ENCODE data around the gene BACE2.
A peak's percentile ranks its signal among the peaks of the same experiment; 100 is the strongest.
"Not testable (repeated sequence)": the region's sequence is repeated elsewhere in the genome, so short reads cannot be mapped to it uniquely, and the experiment has no call there.

BACE2 gene

GRCh38 chr21:41307219-41307618 is 139.3 kb downstream of the BACE2 start:
- H3K4me3 ChIP-seq (ENCODE audit: low read depth, low read length): no peak overlapping the region
- H3K4me1 ChIP-seq (ENCODE audit: control insufficient read depth, insufficient read depth, low read length): no peaks in the 10 kb centered on the region
- peaks cover 6% of the 10 kb centered on the region; the same call in 1 of the 2 replicates for H3K27me3 ChIP-seq (ENCODE audit: control insufficient read depth, insufficient read depth, low read length)
- H3K9me3 ChIP-seq (ENCODE audit: control insufficient read depth, insufficient read depth, low read depth, low read length): peaks cover 6% of the 10 kb centered on the region; the same call in 1 of the 2 replicates
- no peaks in the 10 kb centered on the region for H3K36me3 ChIP-seq (ENCODE audit: control insufficient read depth, insufficient read depth, low read length)
- H3K27ac ChIP-seq (ENCODE audit: low read depth, low read length): no peak overlapping the region
- H3K9ac ChIP-seq (ENCODE audit: low read length): no peak overlapping the region

- not testable (repeated sequence) for H3K36me3 ChIP-seq (ENCODE audit: control insufficient read depth, insufficient read depth, low read length); H3K4me1 ChIP-seq (ENCODE audit: control insufficient read depth, insufficient read depth, low read length); H3K9ac ChIP-seq (ENCODE audit: low read length); H3K9me3 ChIP-seq (ENCODE audit: control insufficient read depth, insufficient read depth, low read depth, low read length); H3K27ac ChIP-seq (ENCODE audit: low read depth, low read length); H3K4me3 ChIP-seq (ENCODE audit: low read depth, low read length)
- peaks cover 41% of the 10 kb centered on the region for H3K27me3 ChIP-seq (ENCODE audit: control insufficient read depth, insufficient read depth, low read length)
These were observed 145.6 kb downstream of the BACE2 start for GRCh38 chr21:41313285-41314164.

DNA sequence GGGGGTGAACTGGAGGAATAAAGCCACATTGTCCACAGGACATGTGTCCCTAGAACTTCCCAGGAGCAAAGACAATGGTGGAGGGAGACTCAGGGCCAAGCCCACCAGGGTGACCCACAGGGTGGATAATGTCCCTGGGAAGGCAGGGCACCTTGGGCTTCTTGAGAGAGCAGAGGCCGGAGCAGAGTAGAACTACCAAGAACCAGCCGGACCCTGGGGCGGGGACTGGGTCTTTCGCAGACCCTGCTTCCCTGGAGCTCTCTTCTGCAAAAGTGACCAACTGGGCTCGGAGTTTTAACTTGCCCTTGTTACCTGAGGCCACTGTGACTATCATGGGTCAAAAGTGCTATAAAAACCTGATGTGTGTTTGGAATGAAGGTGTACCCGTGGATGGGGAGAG is 147.8 kb downstream of the BACE2 start:
- Histone ChIP-seq H3K36me3 (ENCODE audit: control insufficient read depth, insufficient read depth, low read length) (no peaks in the 10 kb centered on the region), H3K4me1 (ENCODE audit: control insufficient read depth, insufficient read depth, low read length) (peaks cover 7% of the 10 kb centered on the region), H3K9ac (ENCODE audit: low read length) (no peak overlapping the region), H3K9me3 (ENCODE audit: control insufficient read depth, insufficient read depth, low read depth, low read length) (no peaks in the 10 kb centered on the region), H3K27ac (ENCODE audit: low read depth, low read length) (no peak overlapping the region), H3K27me3 (ENCODE audit: control insufficient read depth, insufficient read depth, low read length) (peaks cover 35% of the 10 kb centered on the region), H3K4me3 (ENCODE audit: low read depth, low read length) (no peak overlapping the region)

DNA sequence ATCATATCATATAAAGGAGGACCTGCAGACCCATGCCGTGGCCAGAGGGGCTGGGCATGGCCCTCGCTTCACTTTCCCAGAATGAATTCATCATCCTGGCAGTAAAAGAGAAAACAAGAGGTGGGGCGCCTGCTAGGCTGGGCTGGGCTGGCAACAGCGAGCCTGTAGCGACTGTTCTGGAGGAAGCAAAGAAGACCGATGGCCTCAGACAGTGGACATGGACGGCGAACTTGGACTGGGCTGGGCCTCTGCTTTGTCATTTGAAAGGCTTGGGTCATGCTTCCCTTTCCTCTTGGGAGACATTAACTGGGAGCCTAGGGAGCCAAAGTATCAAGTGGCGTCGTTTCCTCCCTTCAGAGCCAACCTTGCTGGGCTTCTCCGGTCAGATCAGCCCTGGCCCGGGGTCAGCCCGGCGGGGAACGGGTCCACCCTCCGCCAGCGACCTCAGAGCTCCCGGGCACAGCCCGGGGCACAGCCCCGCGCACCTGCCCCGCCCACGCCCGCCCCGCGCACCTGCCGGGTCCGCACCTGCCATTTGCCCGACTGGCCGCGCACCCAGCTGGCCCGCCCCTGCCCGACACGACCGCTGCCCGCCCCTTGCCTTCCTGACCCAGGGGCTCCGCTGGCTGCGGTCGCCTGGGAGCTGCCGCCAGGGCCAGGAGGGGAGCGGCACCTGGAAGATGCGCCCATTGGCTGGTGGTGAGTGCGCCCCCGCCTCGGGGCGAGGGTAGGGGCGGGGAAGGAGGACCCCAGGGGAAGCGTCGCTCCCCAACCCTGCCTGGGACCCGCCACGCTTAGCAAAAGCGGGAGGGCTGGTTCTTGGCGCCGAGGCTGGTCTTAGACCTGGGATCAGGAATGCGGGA is 148.5 kb downstream of the BACE2 start, which contains the start of gene FAM3B:
FAM3B (plus strand) TSS at position 602 of the 863 bp plus-strand sequence; CDS start at position 681, 79 bp downstream.
- H3K36me3 ChIP-seq (ENCODE audit: control insufficient read depth, insufficient read depth, low read length): no peaks in the 10 kb centered on the region
- no peak within 1 kb of the TSS for H3K27ac ChIP-seq (ENCODE audit: low read depth, low read length)
- no peaks in the 10 kb centered on the region for H3K9me3 ChIP-seq (ENCODE audit: control insufficient read depth, insufficient read depth, low read depth, low read length)
- H3K4me1 ChIP-seq (ENCODE audit: control insufficient read depth, insufficient read depth, low read length): peaks cover 7% of the 10 kb centered on the region
- peak within 1 kb of the TSS; percentile 71 for H3K4me3 ChIP-seq (ENCODE audit: low read depth, low read length)
- H3K27me3 ChIP-seq (ENCODE audit: control insufficient read depth, insufficient read depth, low read length): peaks cover 35% of the 10 kb centered on the region
- H3K9ac ChIP-seq (ENCODE audit: low read length): peak within 1 kb of the TSS; percentile 44

DNA sequence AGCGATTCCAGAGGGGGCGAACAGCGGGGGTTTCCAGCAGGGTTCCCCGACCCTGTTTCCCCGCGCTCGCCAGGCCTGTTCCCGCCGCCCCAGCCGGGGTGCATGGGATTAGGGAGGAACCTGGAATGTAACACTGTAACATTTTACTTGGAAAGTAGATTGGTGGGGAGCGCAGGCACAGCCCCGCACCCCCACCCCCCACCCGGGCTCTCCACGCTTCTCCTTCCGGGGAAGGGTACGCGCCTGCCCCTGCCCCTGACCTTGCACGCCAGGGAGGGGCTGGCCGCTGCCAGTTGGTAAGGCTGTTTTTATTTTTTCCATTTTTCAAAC is 149.1 kb downstream of the BACE2 start:
- peaks cover 35% of the 10 kb centered on the region for H3K27me3 ChIP-seq (ENCODE audit: control insufficient read depth, insufficient read depth, low read length)

DNA sequence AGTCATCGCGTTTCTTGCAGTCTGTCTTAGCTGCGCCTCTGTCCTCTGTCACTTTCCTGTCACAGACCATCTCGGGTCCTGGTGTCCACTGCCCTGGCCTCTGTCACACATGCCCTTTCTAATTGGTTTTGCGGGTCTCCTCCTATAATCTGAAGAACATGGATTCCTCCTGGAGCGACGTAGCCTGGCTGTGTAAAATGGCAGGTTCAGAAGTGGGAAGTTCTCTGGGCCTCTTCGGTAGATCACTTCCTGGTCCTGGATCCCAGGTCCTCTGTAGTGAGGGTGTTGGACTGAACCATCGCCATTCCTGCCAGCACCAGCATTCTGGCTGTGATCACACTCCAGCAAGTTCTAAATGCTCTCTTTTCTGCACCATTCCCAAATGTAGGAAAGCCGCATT is 149.5 kb downstream of the BACE2 start:
- Histone ChIP-seq H3K36me3 (ENCODE audit: control insufficient read depth, insufficient read depth, low read length) (no peaks in the 10 kb centered on the region), H3K9ac (ENCODE audit: low read length) (no peak overlapping the region), H3K9me3 (ENCODE audit: control insufficient read depth, insufficient read depth, low read depth, low read length) (no peaks in the 10 kb centered on the region), H3K27me3 (ENCODE audit: control insufficient read depth, insufficient read depth, low read length) (peaks cover 35% of the 10 kb centered on the region), H3K4me1 (ENCODE audit: control insufficient read depth, insufficient read depth, low read length) (peaks cover 10% of the 10 kb centered on the region), H3K4me3 (ENCODE audit: low read depth, low read length) (peak overlapping the region; percentile 71), H3K27ac (ENCODE audit: low read depth, low read length) (no peak overlapping the region)

More for the DNA sequence above, 149.1 kb downstream of the BACE2 start:
- Histone ChIP-seq H3K9me3 (ENCODE audit: control insufficient read depth, insufficient read depth, low read depth, low read length) (no peaks in the 10 kb centered on the region), H3K36me3 (ENCODE audit: control insufficient read depth, insufficient read depth, low read length) (no peaks in the 10 kb centered on the region), H3K9ac (ENCODE audit: low read length) (peak overlapping the region; percentile 44), H3K4me1 (ENCODE audit: control insufficient read depth, insufficient read depth, low read length) (peaks cover 7% of the 10 kb centered on the region), H3K27ac (ENCODE audit: low read depth, low read length) (no peak overlapping the region), H3K4me3 (ENCODE audit: low read depth, low read length) (peak overlapping the region; percentile 71)

DNA sequence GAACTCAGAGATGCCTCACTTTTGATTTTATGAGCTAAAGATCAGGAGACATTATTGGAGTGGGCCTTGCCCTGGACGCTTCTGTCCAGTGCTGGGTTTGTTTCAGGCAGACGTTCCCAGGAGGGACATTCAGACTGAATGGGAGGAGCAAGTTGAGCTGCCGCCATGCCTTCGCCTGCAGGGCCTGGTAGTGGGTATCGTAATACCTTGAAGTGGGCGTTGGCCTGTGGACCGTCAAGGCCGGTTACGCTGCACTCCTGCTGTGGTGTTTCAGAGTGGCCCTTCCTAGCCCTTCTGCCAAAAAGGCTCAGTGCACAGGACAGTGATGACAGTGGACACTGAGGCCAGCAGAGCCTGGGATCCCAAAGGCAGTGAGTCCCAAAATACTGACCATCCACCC is 150.3 kb downstream of the BACE2 start:
- no peaks in the 10 kb centered on the region for H3K36me3 ChIP-seq (ENCODE audit: control insufficient read depth, insufficient read depth, low read length)
- no peak overlapping the region for H3K9ac ChIP-seq (ENCODE audit: low read length)
- peaks cover 17% of the 10 kb centered on the region for H3K4me1 ChIP-seq (ENCODE audit: control insufficient read depth, insufficient read depth, low read length)
- no peak overlapping the region for H3K4me3 ChIP-seq (ENCODE audit: low read depth, low read length)
- H3K27me3 ChIP-seq (ENCODE audit: control insufficient read depth, insufficient read depth, low read length): peaks cover 35% of the 10 kb centered on the region
- no peaks in the 10 kb centered on the region for H3K9me3 ChIP-seq (ENCODE audit: control insufficient read depth, insufficient read depth, low read depth, low read length)
- H3K27ac ChIP-seq (ENCODE audit: low read depth, low read length): no peak overlapping the region

DNA sequence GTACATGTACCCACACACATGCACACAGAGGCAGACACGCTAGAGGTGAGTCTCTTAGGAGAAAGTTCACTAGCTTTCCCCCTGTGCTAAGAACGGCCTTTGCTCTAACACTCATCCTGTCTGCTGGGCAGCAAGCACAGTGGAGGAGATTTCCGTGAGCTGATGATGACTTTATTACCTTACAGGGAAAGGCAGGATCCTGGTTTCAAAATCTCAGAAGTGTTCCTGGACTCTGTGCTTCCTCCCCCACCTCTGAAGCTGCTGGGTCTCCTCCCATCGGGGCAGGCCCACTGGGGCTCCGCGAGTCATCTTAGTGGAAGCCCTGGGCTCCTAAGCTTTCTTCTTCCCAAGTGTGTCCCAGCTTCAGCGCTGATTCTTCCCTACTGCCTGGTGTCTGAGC is 151.3 kb downstream of the BACE2 start:
- peaks cover 17% of the 10 kb centered on the region for H3K4me1 ChIP-seq (ENCODE audit: control insufficient read depth, insufficient read depth, low read length)
- no peak overlapping the region for H3K27ac ChIP-seq (ENCODE audit: low read depth, low read length)
- no peak overlapping the region for H3K4me3 ChIP-seq (ENCODE audit: low read depth, low read length)
- no peaks in the 10 kb centered on the region for H3K9me3 ChIP-seq (ENCODE audit: control insufficient read depth, insufficient read depth, low read depth, low read length)
- no peak overlapping the region for H3K9ac ChIP-seq (ENCODE audit: low read length)
- H3K36me3 ChIP-seq (ENCODE audit: control insufficient read depth, insufficient read depth, low read length): no peaks in the 10 kb centered on the region
- peaks cover 35% of the 10 kb centered on the region for H3K27me3 ChIP-seq (ENCODE audit: control insufficient read depth, insufficient read depth, low read length)

GRCh38 chr21:41321211-41321907 is 153.4 kb downstream of the BACE2 start:
- Histone ChIP-seq H3K36me3 (ENCODE audit: control insufficient read depth, insufficient read depth, low read length) (no peaks in the 10 kb centered on the region), H3K27me3 (ENCODE audit: control insufficient read depth, insufficient read depth, low read length) (peaks cover 16% of the 10 kb centered on the region), H3K9ac (ENCODE audit: low read length) (no peak overlapping the region), H3K4me3 (ENCODE audit: low read depth, low read length) (no peak overlapping the region), H3K9me3 (ENCODE audit: control insufficient read depth, insufficient read depth, low read depth, low read length) (no peaks in the 10 kb centered on the region), H3K27ac (ENCODE audit: low read depth, low read length) (no peak overlapping the region), H3K4me1 (ENCODE audit: control insufficient read depth, insufficient read depth, low read length) (peaks cover 17% of the 10 kb centered on the region)

DNA sequence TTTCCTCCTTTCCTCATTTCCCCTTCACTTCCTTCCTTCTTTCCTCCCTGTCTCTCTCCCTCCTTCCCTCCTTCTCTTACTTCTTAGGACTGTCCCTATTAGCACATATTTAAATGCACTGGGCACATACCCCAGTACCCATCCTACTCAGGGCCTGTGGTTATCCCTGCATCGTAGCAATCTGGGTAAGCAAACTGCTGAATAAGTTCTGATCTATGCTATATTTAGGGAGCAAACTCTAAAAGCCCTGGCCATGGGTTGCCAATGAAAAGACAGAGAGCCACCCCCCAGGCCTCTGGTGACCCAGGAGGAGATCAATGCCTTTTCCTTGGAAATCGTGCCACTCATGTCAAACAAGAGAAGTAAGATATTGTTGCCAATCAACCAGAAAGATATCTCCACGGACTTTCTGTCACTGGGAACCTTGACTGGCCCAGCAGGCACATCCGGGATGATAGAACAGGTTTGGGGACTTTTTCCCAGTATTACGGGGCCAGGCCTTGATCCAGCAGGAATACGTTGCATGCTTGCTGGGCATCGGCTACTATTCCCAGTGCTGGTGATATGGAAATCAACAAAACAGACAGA is 154.0 kb downstream of the BACE2 start:
- Histone ChIP-seq H3K4me3 (ENCODE audit: low read depth, low read length) (no peak overlapping the region), H3K27ac (ENCODE audit: low read depth, low read length) (no peak overlapping the region), H3K36me3 (ENCODE audit: control insufficient read depth, insufficient read depth, low read length) (no peaks in the 10 kb centered on the region), H3K9me3 (ENCODE audit: control insufficient read depth, insufficient read depth, low read depth, low read length) (no peaks in the 10 kb centered on the region), H3K4me1 (ENCODE audit: control insufficient read depth, insufficient read depth, low read length) (peaks cover 17% of the 10 kb centered on the region), H3K9ac (ENCODE audit: low read length) (no peak overlapping the region), H3K27me3 (ENCODE audit: control insufficient read depth, insufficient read depth, low read length) (peaks cover 10% of the 10 kb centered on the region)

Data from HUES6 (cell line).